ENCODE data around the gene TMPRSS9.
"Not testable (repeated sequence)": the region's sequence is repeated elsewhere in the genome, so short reads cannot be mapped to it uniquely, and the experiment has no call there.

TMPRSS9 gene

GRCh38 chr19:2443116-2443784 is 83.2 kb downstream of the TMPRSS9 start:
- DNase-seq: no peak

- DNase-seq: no peak
Measured at GRCh38 chr19:2443785-2444182, 83.7 kb downstream of the TMPRSS9 start.

GRCh38 chr19:2444251-2445002 is 84.4 kb downstream of the TMPRSS9 start:
- no peak for DNase-seq

GRCh38 chr19:2446381-2446780 is 86.3 kb downstream of the TMPRSS9 start:
- no peak for DNase-seq

GRCh38 chr19:2449019-2449418 is 89.0 kb downstream of the TMPRSS9 start:
- DNase-seq: no peak

- DNase-seq: no peak
Measured at GRCh38 chr19:2451138-2451537, 91.1 kb downstream of the TMPRSS9 start.

- DNase-seq: no peak
Measured at GRCh38 chr19:2451741-2452140, 91.7 kb downstream of the TMPRSS9 start.

GRCh38 chr19:2453431-2454025 is 93.5 kb downstream of the TMPRSS9 start:
- no peak for DNase-seq

- DNase-seq: no peak
Measured at GRCh38 chr19:2454199-2454961, 94.3 kb downstream of the TMPRSS9 start.

- DNase-seq: no peak
Measured at GRCh38 chr19:2454962-2455850, 95.1 kb downstream of the TMPRSS9 start.

GRCh38 chr19:2455851-2456570 is 95.9 kb downstream of the TMPRSS9 start:
- no peak for DNase-seq

- no peak for DNase-seq
Measured at GRCh38 chr19:2457394-2458037, 97.5 kb downstream of the TMPRSS9 start.

- DNase-seq: no peak
Measured at GRCh38 chr19:2458054-2458453, 98.0 kb downstream of the TMPRSS9 start.

GRCh38 chr19:2458776-2459175 is 98.7 kb downstream of the TMPRSS9 start:
- not testable (repeated sequence) for DNase-seq

- DNase-seq: no peak
Measured at GRCh38 chr19:2460245-2460644, 100.2 kb downstream of the TMPRSS9 start.

- peak; percentile 50 for DNase-seq
Measured at GRCh38 chr19:2461751-2462634, 101.9 kb downstream of the TMPRSS9 start.

- peak; percentile 52 for DNase-seq
Measured at GRCh38 chr19:2462635-2463421, 102.8 kb downstream of the TMPRSS9 start.

GRCh38 chr19:2463694-2464093 is 103.6 kb downstream of the TMPRSS9 start:
- DNase-seq: not testable (repeated sequence)

GRCh38 chr19:2464389-2464788 is 104.3 kb downstream of the TMPRSS9 start:
- DNase-seq: no peak
